ENCODE measurements around the gene PTPRN2. TPM values are rescaled to one million over a fixed set of nuclear protein-coding genes. Genes with fewer than 3 reads are reported as not detected.

Gene PTPRN2
- total RNA-seq, 1 donor from 2014 or later: 2.4 TPM

DNA sequence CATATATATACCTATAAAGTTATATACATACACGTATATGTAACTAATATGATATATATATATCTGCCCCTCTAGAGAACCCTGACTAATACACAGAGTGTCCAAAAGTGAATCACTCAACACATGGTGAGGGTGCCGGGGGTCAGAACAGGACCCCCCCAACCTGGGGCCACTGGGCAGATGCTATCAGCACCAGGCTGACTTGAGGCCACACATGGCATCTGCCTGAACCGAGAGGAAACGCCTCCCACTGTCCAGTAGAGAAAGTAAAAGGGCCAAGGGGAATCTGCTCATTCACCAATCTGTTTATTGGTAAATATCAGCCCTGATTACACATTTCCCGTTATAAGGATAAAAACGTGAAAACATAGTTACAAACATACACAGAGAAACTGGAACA lies 218.3 kb downstream of the PTPRN2 start:
- Histone ChIP-seq H3K4me3 (ENCODE audit: low read depth, low read length) (no peak overlapping the region), H3K27me3 (ENCODE audit: control insufficient read depth, insufficient read depth, low read length) (no peaks in the 10 kb centered on the region), H3K36me3 (ENCODE audit: control insufficient read depth, insufficient read depth, low read length) (no peaks in the 10 kb centered on the region)
- no peak for DNase-seq (ENCODE audit: low read depth)
- TF ChIP-seq, protein P1, sequence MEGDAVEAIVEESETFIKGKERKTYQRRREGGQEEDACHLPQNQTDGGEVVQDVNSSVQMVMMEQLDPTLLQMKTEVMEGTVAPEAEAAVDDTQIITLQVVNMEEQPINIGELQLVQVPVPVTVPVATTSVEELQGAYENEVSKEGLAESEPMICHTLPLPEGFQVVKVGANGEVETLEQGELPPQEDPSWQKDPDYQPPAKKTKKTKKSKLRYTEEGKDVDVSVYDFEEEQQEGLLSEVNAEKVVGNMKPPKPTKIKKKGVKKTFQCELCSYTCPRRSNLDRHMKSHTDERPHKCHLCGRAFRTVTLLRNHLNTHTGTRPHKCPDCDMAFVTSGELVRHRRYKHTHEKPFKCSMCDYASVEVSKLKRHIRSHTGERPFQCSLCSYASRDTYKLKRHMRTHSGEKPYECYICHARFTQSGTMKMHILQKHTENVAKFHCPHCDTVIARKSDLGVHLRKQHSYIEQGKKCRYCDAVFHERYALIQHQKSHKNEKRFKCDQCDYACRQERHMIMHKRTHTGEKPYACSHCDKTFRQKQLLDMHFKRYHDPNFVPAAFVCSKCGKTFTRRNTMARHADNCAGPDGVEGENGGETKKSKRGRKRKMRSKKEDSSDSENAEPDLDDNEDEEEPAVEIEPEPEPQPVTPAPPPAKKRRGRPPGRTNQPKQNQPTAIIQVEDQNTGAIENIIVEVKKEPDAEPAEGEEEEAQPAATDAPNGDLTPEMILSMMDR (IDR thresholded peaks at IDR 0.05; ENCODE audit: insufficient read depth, low read length, poor library complexity, severe bottlenecking): no peak

DNA sequence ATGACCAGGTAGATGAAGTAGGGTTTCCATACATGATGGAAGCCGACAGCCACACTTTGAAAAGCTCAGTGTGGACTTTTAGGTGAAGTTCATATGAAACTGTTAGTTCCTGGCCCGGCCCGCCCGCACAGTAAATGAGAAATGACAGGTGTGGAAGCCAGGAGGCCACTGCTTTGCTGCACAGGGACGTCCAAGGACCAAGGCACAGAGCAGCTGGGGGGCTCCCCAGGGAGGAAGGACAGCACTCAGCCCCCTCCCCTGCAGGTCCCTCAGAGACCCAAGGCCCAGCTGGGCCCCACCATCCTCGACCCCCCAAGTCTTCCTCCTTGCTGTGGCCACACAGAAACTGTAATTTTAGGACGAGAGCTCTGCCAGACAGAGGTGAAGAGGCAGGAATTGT lies 219.2 kb downstream of the PTPRN2 start:
- DNase-seq (ENCODE audit: low read depth): no peak
- TF ChIP-seq, protein P1 (IDR thresholded peaks at IDR 0.05; ENCODE audit: insufficient read depth, low read length, poor library complexity, severe bottlenecking): no peak
- Histone ChIP-seq H3K27me3 (ENCODE audit: control insufficient read depth, insufficient read depth, low read length) (no peaks in the 10 kb centered on the region), H3K36me3 (ENCODE audit: control insufficient read depth, insufficient read depth, low read length) (no peaks in the 10 kb centered on the region), H3K4me3 (ENCODE audit: low read depth, low read length) (no peak overlapping the region)

DNA sequence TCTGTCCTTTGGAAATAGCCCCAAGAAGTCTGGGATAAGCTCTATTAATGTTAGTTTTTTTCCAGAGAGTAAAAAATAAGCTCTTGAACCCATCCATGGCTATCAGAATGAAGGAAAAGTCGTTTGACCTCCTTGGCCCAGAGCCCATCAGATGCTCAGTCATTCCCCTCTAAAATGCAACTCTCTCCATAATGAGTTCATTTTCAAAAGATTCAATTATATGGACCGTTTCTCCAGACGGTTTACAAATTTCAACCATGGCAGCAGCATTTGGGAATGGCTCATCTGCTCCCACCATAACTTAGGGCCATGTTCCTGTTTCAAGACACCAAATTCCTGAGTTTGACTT lies 220.0 kb downstream of the PTPRN2 start:
- no peaks in the 10 kb centered on the region for H3K36me3 ChIP-seq (ENCODE audit: control insufficient read depth, insufficient read depth, low read length)
- TF ChIP-seq, protein P1 (IDR thresholded peaks at IDR 0.05; ENCODE audit: insufficient read depth, low read length, poor library complexity, severe bottlenecking): no peak
- DNase-seq (ENCODE audit: low read depth): no peak
- no peaks in the 10 kb centered on the region for H3K27me3 ChIP-seq (ENCODE audit: control insufficient read depth, insufficient read depth, low read length)
- H3K4me3 ChIP-seq (ENCODE audit: low read depth, low read length): no peak overlapping the region

DNA sequence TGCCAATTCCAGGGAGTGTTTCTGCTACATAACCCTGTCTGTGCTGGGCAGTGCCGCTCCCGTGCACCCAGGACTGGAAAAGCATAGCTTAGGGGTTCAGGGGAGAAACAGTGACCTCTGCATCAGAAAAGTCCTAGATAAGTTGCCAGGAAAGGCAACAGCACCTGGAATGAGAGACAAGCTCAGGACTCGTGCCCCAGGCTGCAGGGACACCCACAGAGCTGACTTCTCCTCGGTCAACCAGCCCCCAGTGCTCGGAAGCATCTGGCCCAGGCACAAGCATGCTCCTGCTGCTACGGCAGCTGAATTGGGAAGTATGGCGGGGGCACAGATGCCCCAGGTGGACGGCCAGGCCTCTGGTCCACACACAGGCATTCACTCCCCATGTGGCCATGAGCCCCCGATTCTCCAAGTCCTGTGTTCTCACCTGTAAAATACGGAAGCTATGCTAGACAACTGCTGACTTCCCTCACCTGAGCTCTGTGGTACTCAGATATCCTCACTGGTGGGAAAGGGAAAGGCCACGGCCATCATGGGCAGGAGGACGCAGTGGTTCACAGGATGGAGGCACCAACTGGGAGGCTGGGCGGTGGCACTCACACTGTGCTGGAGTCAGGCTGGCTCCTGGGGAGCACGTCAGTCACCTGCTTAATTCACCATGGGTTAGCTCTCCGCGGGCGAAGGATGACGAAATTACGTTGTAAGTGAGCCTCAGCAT lies 220.5 kb downstream of the PTPRN2 start:
- Histone ChIP-seq H3K4me3 (ENCODE audit: low read depth, low read length) (no peak overlapping the region), H3K36me3 (ENCODE audit: control insufficient read depth, insufficient read depth, low read length) (no peaks in the 10 kb centered on the region), H3K27me3 (ENCODE audit: control insufficient read depth, insufficient read depth, low read length) (no peaks in the 10 kb centered on the region)
- no peak for DNase-seq (ENCODE audit: low read depth)
- TF ChIP-seq, protein P1 (IDR thresholded peaks at IDR 0.05; ENCODE audit: insufficient read depth, low read length, poor library complexity, severe bottlenecking): no peak

DNA sequence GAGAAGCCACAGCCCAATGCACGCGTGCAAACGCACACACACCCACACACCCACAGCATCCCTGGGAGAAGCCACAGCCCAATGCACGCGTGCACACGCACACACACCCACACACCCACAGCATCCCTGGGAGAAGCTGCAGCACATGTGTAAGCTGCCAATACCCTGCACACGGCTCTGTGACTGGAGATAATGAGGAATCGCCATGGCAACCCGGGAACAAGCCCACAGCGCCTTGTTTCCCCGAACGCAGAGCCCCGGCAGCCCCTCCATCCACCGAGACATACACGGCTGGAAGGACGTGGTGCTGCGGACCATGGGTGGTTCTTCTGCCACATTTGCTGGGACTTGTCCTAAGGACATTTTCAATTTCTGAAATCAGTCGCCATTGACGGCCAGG lies 221.3 kb downstream of the PTPRN2 start:
- H3K4me3 ChIP-seq (ENCODE audit: low read depth, low read length): no peak overlapping the region
- no peaks in the 10 kb centered on the region for H3K36me3 ChIP-seq (ENCODE audit: control insufficient read depth, insufficient read depth, low read length)
- no peak for DNase-seq (ENCODE audit: low read depth)
- H3K27me3 ChIP-seq (ENCODE audit: control insufficient read depth, insufficient read depth, low read length): no peaks in the 10 kb centered on the region
- TF ChIP-seq, protein P1 (IDR thresholded peaks at IDR 0.05; ENCODE audit: insufficient read depth, low read length, poor library complexity, severe bottlenecking): no peak

DNA sequence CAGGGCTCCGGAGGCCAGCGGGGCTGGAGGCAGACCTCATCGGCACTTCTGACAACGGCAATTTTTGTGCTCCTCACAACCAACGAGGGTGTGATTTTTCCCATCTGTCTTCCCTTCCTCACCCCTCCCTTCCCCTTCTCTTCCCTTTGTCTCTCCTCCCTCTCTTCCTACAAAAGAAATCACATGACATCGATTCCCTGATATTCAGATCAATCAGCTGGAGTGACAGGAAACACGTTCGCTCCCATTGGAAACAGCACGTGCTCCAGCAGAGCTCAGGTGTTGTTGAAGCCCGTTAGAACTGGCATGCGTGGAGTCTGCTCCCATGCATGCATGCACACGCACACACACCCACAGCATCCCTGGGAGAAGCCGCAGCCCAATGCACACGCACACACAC lies 222.4 kb downstream of the PTPRN2 start:
- TF ChIP-seq, protein P1 (IDR thresholded peaks at IDR 0.05; ENCODE audit: insufficient read depth, low read length, poor library complexity, severe bottlenecking): no peak
- no peak for DNase-seq (ENCODE audit: low read depth)
- H3K4me3 ChIP-seq (ENCODE audit: low read depth, low read length): no peak overlapping the region
- no peaks in the 10 kb centered on the region for H3K36me3 ChIP-seq (ENCODE audit: control insufficient read depth, insufficient read depth, low read length)
- H3K27me3 ChIP-seq (ENCODE audit: control insufficient read depth, insufficient read depth, low read length): no peaks in the 10 kb centered on the region

All from kidney epithelial cell (primary cell).